Activated CD8-positive, alpha-beta T cell treated with anti-CD3 and anti-CD28 coated beads, Interleukin-2, amount 10 ng/mL, durations not matched to agents 7 days and 5 days (primary cell): ENCODE data around the gene WNT6. TPM values are rescaled to one million over a fixed set of nuclear protein-coding genes. Genes with fewer than 3 reads are reported as not detected.

Experiments
- ATAC-seq: fragments of 150-1000 bp; cut with Tn5 transposase; one replicate; pipeline ENCODE4 v1.10.0; 2021; ENCODE audit warnings: moderate library complexity
- CTCF ChIA-PET: fragments of 350-600 bp; sonication (Branson Sonifier 250); formaldehyde crosslinking; loops from one replicate; lab custom pipeline; 2021; ENCODE audit warnings: antibody characterized with exemption; lab: Charles Lee
- POLR2A ChIA-PET: fragments of 350-600 bp; sonication (Branson Sonifier 250); formaldehyde crosslinking; loops from one replicate; lab custom pipeline; 2021; ENCODE audit warnings: antibody characterized with exemption; lab: Charles Lee
- DNase-seq: peaks from one replicate; pipeline ENCODE4 v3.0.0-alpha.2; 2020
- H3K27ac Mint-ChIP-seq: one replicate; pipeline ENCODE4 v1.8.0; 2021; ENCODE audit warnings: mild to moderate bottlenecking, mixed read lengths
- H3K27me3 Mint-ChIP-seq: one replicate; pipeline ENCODE4 v1.8.0; 2021; ENCODE audit warnings: low read depth, mixed read lengths
- H3K36me3 Mint-ChIP-seq: one replicate; pipeline ENCODE4 v1.8.0; 2021; ENCODE audit warnings: low read depth, mixed read lengths
- H3K4me1 Mint-ChIP-seq: one replicate; pipeline ENCODE4 v1.8.0; 2021; ENCODE audit warnings: low read depth, mixed read lengths
- H3K4me3 Mint-ChIP-seq: one replicate; pipeline ENCODE4 v1.8.0; 2021; ENCODE audit warnings: mild to moderate bottlenecking, mixed read lengths
- H3K9me3 Mint-ChIP-seq: one replicate; pipeline ENCODE4 v1.8.0; 2022; ENCODE audit warnings: mixed read lengths; ENCODE audit not compliant: insufficient read depth
- total RNA-seq, 2 experiments: library from RNA; stranded (reverse); gene quantifications; one replicate each; pipeline ENCODE4 v1.2.3, GENCODE V29; 2021

The WNT6 gene
- total RNA-seq, 2 experiments from 2014 or later, result not detected

GRCh38 chr2:218859988-218860831, 605 bp downstream of the WNT6 start:
- ChIA-PET CTCF (interaction anchor here (1.3 to 4.3 kb wide), 4 partner anchors 9 to 120 kb away, joined by 5 to 26 read pairs (median 8); no protein-coding TSS in a partner anchor), POLR2A (no interaction called here)
- Mint-ChIP-seq H3K4me1 (peaks cover 14% of the 10 kb centered on the region), H3K27me3 (peaks cover 73% of the 10 kb centered on the region), H3K27ac (no peak overlapping the region), H3K4me3 (no peak overlapping the region), H3K9me3 (no peaks in the 10 kb centered on the region), H3K36me3 (no peaks in the 10 kb centered on the region)
- ATAC-seq (no peak), DNase-seq (no peak)

GRCh38 chr2:218860950-218861381, 1.4 kb downstream of the WNT6 start:
- Mint-ChIP-seq H3K4me1 (peaks cover 14% of the 10 kb centered on the region), H3K27me3 (peaks cover 67% of the 10 kb centered on the region), H3K9me3 (no peaks in the 10 kb centered on the region), H3K36me3 (no peaks in the 10 kb centered on the region), H3K27ac (no peak overlapping the region), H3K4me3 (no peak overlapping the region)
- ChIA-PET POLR2A (no interaction called here), CTCF (interaction anchor here (1.3 to 4.3 kb wide), 5 partner anchors 9 to 119 kb away, joined by 5 to 26 read pairs (median 6); no protein-coding TSS in a partner anchor)
- DNase-seq, result no peak
- ATAC-seq, result peak; percentile 35

DNA sequence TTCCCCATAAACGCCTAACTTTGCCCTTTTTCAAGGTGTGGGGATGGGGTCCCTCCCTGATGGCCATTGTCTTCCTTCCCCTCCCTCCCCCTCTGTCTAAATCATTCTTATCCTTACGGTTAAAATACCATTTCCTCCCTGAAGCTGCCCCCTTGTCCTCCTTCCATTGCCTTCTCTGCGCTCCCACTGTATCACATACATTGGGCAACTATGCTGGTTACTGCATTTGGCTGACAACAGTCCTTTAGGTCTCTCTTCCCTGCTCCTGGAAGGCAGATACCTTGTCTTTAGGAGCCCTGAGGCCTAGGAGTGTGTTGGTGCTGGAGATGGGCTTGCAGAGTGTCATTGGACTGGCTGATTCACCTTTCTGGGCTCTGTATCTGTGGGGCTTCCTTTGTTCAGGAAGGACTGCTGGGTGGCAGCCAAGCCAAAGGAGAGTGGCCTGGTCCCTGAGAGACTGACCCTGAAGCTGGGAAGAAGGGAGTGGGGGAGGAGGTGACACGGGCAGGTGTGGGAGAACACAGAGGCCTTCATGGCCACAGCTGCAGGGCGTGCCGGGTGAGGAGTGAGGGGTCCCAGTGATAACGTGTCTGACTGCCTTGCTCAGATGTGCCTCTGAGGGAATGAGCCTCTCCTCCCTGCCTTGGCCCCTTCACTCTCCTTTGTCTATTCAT, 2.2 kb downstream of the WNT6 start:
- ATAC-seq (no peak), DNase-seq (no peak)
- Mint-ChIP-seq H3K9me3 (no peaks in the 10 kb centered on the region), H3K36me3 (no peaks in the 10 kb centered on the region), H3K27ac (no peak overlapping the region), H3K4me1 (peaks cover 14% of the 10 kb centered on the region), H3K27me3 (peaks cover 66% of the 10 kb centered on the region), H3K4me3 (no peak overlapping the region)
- ChIA-PET POLR2A (no interaction called here), CTCF (interaction anchor here (1.3 to 4.3 kb wide), 4 partner anchors 10 to 118 kb away, joined by 5 to 26 read pairs (median 8); no protein-coding TSS in a partner anchor)

GRCh38 chr2:218863021-218863520, 3.5 kb downstream of the WNT6 start:
- POLR2A ChIA-PET, result no interaction called here

DNA sequence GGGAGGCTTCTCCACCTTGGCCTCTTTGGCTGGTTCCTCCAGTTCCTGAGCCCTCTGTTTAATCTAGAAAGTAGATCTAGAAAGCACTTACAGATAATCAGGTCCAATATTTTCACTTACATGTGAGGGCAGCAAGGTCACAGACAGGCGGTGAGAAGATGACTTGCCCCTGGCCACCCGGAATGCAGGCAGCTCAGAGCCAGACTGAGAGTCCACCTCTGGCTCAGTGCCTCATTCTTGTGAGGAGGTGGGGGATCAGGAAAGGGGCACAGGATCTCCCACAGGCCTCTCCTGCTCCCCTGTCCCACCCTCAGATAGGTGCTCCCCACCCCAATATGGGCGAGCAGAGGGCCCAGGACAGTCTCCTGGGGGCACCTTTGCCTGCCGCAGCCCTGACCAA, 5.8 kb downstream of the WNT6 start:
- CTCF ChIA-PET, result interaction anchor here (1.7 to 3.1 kb wide), 3 partner anchors 11 to 33 kb away, joined by 4 to 16 read pairs (median 8); no protein-coding TSS in a partner anchor
- ATAC-seq (no peak), DNase-seq (no peak)
- Mint-ChIP-seq H3K27ac (no peak overlapping the region), H3K4me3 (no peak overlapping the region), H3K9me3 (no peaks in the 10 kb centered on the region), H3K4me1 (peaks cover 6% of the 10 kb centered on the region), H3K36me3 (no peaks in the 10 kb centered on the region), H3K27me3 (peaks cover 64% of the 10 kb centered on the region)
- POLR2A ChIA-PET, result no interaction called here

More at GRCh38 chr2:218863021-218863520, 3.5 kb downstream of the WNT6 start:
- CTCF ChIA-PET, result interaction anchor here (0.8 to 3.1 kb wide), 5 partner anchors 11 to 34 kb away, joined by 3 to 16 read pairs (median 4); no protein-coding TSS in a partner anchor
- Mint-ChIP-seq H3K27me3 (peaks cover 64% of the 10 kb centered on the region), H3K9me3 (no peaks in the 10 kb centered on the region), H3K4me1 (peaks cover 14% of the 10 kb centered on the region), H3K36me3 (no peaks in the 10 kb centered on the region), H3K27ac (no peak overlapping the region), H3K4me3 (no peak overlapping the region)
- ATAC-seq (no peak), DNase-seq (no peak)

DNA sequence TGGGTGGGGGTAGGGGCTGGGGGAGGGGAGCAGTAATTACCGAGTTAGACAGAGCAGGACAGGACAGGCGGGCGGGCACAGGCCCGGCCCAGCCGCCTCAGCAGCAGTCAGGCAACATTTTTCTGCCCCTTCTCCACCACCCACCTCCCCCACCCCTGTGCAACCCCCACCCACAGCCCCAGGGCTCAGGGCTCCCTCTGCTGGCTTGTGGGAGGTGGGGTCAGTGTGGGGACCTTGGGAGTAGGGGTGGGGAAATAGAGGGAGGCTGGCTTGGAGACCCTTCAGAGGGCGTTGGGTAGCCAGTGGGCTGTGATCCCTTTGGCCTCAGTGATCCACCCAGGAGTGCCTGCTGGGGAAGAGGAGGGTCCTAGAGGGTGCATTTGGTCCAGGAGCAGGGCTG, 6.4 kb downstream of the WNT6 start:
- POLR2A ChIA-PET, result no interaction called here
- Mint-ChIP-seq H3K36me3 (no peaks in the 10 kb centered on the region), H3K4me1 (peaks cover 3% of the 10 kb centered on the region), H3K27me3 (peaks cover 63% of the 10 kb centered on the region), H3K4me3 (no peak overlapping the region), H3K9me3 (no peaks in the 10 kb centered on the region), H3K27ac (no peak overlapping the region)
- DNase-seq, result no peak
- ATAC-seq, result no peak
- CTCF ChIA-PET, result no interaction called here

DNA sequence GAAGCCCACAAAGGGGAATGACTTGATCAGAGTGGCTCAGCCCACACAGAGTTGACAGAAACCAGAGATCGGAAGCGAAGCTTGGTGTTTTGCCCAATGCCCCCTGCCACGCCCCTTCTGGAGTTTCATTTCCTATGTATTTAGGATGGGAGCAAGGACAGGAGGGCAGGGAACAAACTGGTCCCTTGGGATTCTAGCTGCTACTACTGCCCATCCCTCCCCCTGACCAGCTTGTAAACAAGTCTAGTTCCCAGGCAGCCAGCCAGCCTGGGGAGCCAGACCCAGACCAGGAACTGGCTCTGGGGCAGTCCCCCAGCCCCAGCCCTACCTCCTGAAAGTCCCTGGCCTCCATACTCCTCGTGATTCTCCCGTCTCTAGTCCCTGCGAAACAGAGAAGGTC, 8.3 kb downstream of the WNT6 start:
- no peak for ATAC-seq
- ChIA-PET CTCF (interaction anchor here (1.5 to 22.4 kb wide), 2 partner anchors 9 to 27 kb away, joined by 6 to 930 read pairs; no protein-coding TSS in a partner anchor), POLR2A (no interaction called here)
- Mint-ChIP-seq H3K4me1 (peaks cover 10% of the 10 kb centered on the region), H3K36me3 (no peaks in the 10 kb centered on the region), H3K27ac (no peak overlapping the region), H3K27me3 (peaks cover 66% of the 10 kb centered on the region), H3K9me3 (no peaks in the 10 kb centered on the region), H3K4me3 (no peak overlapping the region)
- DNase-seq, result no peak

DNA sequence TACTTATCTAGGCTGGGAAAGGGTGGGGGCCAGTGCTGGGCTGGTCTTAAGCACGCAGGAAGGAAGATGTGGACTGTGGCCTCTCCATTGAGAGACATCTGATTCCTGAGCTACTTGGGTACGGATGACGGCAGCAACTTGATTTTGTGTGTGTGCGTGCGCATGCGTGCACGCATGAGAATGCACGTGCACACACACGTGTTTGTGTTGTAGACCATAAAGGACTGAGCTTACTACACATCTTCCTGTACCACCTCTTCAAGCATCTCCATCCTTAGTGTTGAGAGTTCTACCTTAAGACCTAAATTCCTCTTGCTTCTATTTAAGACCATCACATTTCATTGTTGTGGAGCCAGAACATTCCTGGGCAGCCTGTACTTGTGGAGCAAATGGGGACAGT, 9.5 kb downstream of the WNT6 start:
- no peak overlapping the region for H3K27ac Mint-ChIP-seq
- H3K4me1 Mint-ChIP-seq, result peaks cover 14% of the 10 kb centered on the region
- H3K36me3 Mint-ChIP-seq, result no peaks in the 10 kb centered on the region
- H3K4me3 Mint-ChIP-seq, result no peak overlapping the region
- ChIA-PET POLR2A (no interaction called here), CTCF (interaction anchor here (1.4 to 22.4 kb wide), 3 partner anchors 8 to 41 kb away, joined by 3 to 930 read pairs (median 6); no protein-coding TSS in a partner anchor)
- H3K27me3 Mint-ChIP-seq, result peaks cover 67% of the 10 kb centered on the region
- no peak for ATAC-seq
- H3K9me3 Mint-ChIP-seq, result no peaks in the 10 kb centered on the region
- DNase-seq, result no peak

DNA sequence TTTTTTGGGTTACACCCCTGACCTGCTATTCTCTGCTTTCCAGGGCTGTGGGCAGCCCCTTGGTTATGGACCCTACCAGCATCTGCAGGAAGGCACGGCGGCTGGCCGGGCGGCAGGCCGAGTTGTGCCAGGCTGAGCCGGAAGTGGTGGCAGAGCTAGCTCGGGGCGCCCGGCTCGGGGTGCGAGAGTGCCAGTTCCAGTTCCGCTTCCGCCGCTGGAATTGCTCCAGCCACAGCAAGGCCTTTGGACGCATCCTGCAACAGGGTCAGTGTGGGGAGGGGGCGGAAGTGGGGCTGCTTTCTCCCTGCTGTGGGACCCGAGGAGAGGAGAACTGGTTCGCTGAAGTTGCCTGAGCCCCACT, 11.4 kb downstream of the WNT6 start:
- Mint-ChIP-seq H3K4me3 (no peak overlapping the region), H3K9me3 (no peaks in the 10 kb centered on the region), H3K4me1 (peaks cover 14% of the 10 kb centered on the region), H3K36me3 (no peaks in the 10 kb centered on the region), H3K27ac (no peak overlapping the region), H3K27me3 (peaks cover 81% of the 10 kb centered on the region)
- CTCF ChIA-PET, result interaction anchor here (22.4 kb wide), 1 partner anchor 24 kb away, joined by 930 read pairs; no protein-coding TSS in a partner anchor
- POLR2A ChIA-PET, result no interaction called here
- DNase-seq (no peak), ATAC-seq (no peak)

DNA sequence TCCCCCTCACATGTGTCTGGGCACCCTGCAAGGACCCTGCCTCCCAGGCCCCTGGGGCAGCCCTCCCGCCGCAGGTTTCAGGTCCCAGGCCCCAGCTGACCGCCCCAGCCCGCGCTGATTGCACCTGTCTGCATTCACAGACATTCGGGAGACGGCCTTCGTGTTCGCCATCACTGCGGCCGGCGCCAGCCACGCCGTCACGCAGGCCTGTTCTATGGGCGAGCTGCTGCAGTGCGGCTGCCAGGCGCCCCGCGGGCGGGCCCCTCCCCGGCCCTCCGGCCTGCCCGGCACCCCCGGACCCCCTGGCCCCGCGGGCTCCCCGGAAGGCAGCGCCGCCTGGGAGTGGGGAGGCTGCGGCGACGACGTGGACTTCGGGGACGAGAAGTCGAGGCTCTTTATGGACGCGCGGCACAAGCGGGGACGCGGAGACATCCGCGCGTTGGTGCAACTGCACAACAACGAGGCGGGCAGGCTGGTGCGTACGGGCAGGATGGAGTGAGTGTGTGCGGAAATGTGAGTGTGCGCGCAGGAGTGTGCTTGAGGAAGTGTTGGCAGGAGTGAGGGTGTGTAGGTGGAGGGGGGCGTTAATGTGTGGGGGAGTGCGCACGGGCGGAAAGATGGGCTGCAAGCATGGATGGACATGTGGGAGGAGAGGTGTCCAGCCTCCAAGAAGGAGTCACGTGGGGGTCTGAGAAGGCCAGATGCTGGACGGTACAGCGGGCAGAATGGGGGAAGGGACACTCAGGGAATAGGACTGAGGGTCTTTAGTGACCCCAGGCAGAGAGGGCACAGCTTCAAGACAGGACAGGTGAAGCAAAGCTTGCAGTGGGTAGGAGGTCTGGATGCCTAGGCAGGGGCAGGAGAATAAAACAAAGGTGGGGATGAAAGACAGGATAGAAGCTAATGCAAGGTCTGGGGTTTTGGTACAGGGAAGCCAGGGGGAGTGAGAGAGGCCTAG, 12.0 kb downstream of the WNT6 start:
- H3K9me3 Mint-ChIP-seq, result no peaks in the 10 kb centered on the region
- H3K4me1 Mint-ChIP-seq, result peaks cover 14% of the 10 kb centered on the region
- CTCF ChIA-PET, result interaction anchor here (1.1 to 22.4 kb wide), 3 partner anchors 16 to 23 kb away, joined by 3 to 930 read pairs (median 4); no protein-coding TSS in a partner anchor
- POLR2A ChIA-PET, result no interaction called here
- H3K4me3 Mint-ChIP-seq, result no peak overlapping the region
- no peak overlapping the region for H3K27ac Mint-ChIP-seq
- H3K36me3 Mint-ChIP-seq, result no peaks in the 10 kb centered on the region
- ATAC-seq (peak; percentile 32), DNase-seq (no peak)
- H3K27me3 Mint-ChIP-seq, result peaks cover 78% of the 10 kb centered on the region
